Neural cell (in vitro differentiated cells): ENCODE results near the gene IGF2BP2.

Experiments used
- EP300 ChIP-seq: fragments of 450-650 bp; conservative IDR thresholded peaks from 2 replicates; pipeline ENCODE4 v1.6.1; 2014; ENCODE audit warnings: antibody characterized with exemption, mild to moderate bottlenecking, moderate library complexity; ENCODE audit not compliant: poor library complexity, severe bottlenecking
- EZH2 ChIP-seq: fragments of 200-600, 300-800 bp; shearing (Covaris generic), sonication (generic); IDR thresholded peaks from 2 replicates; pipeline ENCODE4 v1.6.1; 2014; ENCODE audit warnings: antibody characterized with exemption, low read length, borderline replicate concordance, mild to moderate bottlenecking; ENCODE audit not compliant: insufficient read depth, poor library complexity, severe bottlenecking
- RAD21 ChIP-seq: fragments of 450-650 bp; conservative IDR thresholded peaks from 2 replicates; pipeline ENCODE4 v1.6.1; 2014; ENCODE audit warnings: antibody characterized with exemption, mild to moderate bottlenecking, moderate library complexity

DNA sequence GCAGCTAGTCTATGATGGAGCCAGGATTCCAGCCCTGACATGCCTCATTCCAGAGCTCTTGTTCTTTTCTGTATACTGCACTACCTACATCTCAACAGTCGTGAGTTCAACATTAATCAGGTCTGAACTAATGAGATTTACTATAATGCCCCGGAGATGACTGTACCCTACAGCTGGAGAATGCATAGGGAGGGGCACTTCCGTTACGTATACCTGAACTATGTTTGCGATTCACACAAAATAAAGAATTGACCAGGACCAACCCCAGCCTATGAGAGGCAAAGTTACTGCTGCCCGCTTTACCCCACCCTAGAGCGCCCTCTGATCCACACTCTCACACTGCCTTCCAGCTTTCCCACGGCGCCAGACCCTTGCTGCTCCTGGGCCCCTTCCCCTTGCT is 97.0 kb downstream of the IGF2BP2 start:
- TF ChIP-seq EP300 (no peak), EZH2 (no peak), RAD21 (no peak)
